ENCODE data around the gene WDCP. TPM values are rescaled to one million over a fixed set of nuclear protein-coding genes. Genes with fewer than 3 reads are reported as not detected.

Gene WDCP
- total and polyA plus RNA-seq, 7 experiments from 2014 or later, result 3.9 to 22.1 (median 9.4) TPM

DNA sequence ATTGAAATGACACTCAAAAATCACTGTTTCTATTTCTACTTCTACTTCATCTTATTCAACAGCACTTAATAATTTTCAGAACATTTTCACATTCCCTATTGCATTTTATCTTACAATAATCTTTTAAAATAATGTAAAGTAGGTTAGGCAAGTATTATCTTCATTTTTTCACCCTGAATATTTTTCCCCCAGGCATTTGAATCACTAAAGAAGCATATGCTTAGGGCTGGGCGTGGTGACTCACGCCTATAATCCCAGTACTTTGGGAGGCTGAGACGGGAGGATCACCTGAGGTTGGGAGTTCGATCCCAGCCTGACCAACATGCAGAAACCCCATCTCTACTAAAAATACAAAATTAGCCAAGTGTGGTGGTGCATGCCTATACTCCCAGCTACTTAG is 6.7 kb downstream of the WDCP start:
- H3K4me3 Mint-ChIP-seq, result no peak overlapping the region
- POLR2A ChIA-PET, result no interaction called here
- H3K9me3 ChIP-seq (ENCODE audit: control insufficient read depth in 2 of 3, low read length in 3 of 3), result no peaks in the 10 kb centered on the region
- H3K4me1 ChIP-seq (ENCODE audit: control insufficient read depth in 2 of 2, insufficient read depth in 2 of 2, low read length in 2 of 2), result no peaks in the 10 kb centered on the region
- no peak overlapping the region for H3K27ac ChIP-seq (ENCODE audit: low read depth, low read length)
- no peak overlapping the region for H3K27ac Mint-ChIP-seq
- peaks cover 0 to 2% (median 0%) of the 10 kb centered on the region in 11 donors for H3K9me3 Mint-ChIP-seq
- H3K27me3 ChIP-seq (ENCODE audit: control insufficient read depth in 2 of 2, insufficient read depth in 2 of 2, low read length in 2 of 2), result no peaks in the 10 kb centered on the region
- intact Hi-C loops (cut with micrococcal nuclease), result no loop called here
- ATAC-seq, result no peak
- H3K36me3 Mint-ChIP-seq, result peaks cover 3 to 36% (median 24%) of the 10 kb centered on the region in 5 donors
- no peaks in the 10 kb centered on the region for H3K27me3 Mint-ChIP-seq
- H3K36me3 ChIP-seq (ENCODE audit: control insufficient read depth in 2 of 3, insufficient read depth in 3 of 3, low read length in 3 of 3), result peaks cover 0 to 24% (median 0%) of the 10 kb centered on the region in 3 experiments
- H3K4me3 ChIP-seq (ENCODE audit: low read length), result no peak overlapping the region
- H3K4me1 Mint-ChIP-seq, result peaks cover 15 to 29% (median 18%) of the 10 kb centered on the region in 7 donors
- no peak for DNase-seq
- CTCF ChIA-PET, result no interaction called here

DNA sequence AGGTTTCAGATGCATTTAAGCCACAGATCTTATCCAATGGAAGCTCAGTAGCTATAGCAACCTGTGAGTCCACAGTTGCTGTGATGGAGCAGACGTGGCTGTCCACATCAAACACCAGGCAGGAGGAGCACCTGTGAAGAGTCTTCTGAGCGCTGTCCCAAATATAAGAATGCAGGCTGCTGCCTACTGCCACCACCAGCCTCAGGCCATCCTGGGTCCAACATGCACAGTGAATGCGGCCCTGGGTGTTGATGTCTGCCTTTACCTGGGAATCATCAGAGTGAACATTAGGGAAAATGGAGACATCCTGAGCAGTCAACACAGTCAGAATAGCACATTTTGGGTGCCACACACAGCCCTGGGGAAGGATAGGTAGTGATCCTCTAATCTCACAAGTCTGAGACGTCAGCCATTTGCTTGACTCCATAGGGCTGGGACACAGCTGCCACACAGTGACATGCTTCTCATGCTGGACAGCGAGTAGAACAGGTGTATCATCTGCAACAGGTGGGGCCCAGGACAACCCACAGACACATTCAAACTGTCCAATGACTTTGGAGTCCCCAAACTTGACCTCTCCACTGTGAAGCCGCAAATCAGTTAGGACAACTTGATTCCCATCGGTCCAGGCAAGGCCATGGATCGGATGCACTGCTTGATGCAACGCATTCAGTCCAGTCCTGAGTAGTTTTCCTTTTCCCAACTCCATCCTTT is 8.2 kb downstream of the WDCP start:
- H3K27me3 Mint-ChIP-seq, result no peaks in the 10 kb centered on the region
- Histone ChIP-seq H3K4me3 (ENCODE audit: low read length) (no peak overlapping the region), H3K36me3 (ENCODE audit: control insufficient read depth in 2 of 3, insufficient read depth in 3 of 3, low read length in 3 of 3) (peaks cover 0 to 24% (median 0%) of the 10 kb centered on the region in 3 experiments), H3K4me1 (ENCODE audit: control insufficient read depth in 2 of 2, insufficient read depth in 2 of 2, low read length in 2 of 2) (no peaks in the 10 kb centered on the region), H3K27ac (ENCODE audit: low read depth, low read length) (no peak overlapping the region), H3K27me3 (ENCODE audit: control insufficient read depth in 2 of 2, insufficient read depth in 2 of 2, low read length in 2 of 2) (no peaks in the 10 kb centered on the region), H3K9me3 (ENCODE audit: control insufficient read depth in 2 of 3, low read length in 3 of 3) (no peaks in the 10 kb centered on the region)
- H3K36me3 Mint-ChIP-seq, result peaks cover 3 to 36% (median 24%) of the 10 kb centered on the region in 5 donors
- no peak for DNase-seq
- H3K27ac Mint-ChIP-seq, result no peak overlapping the region
- no peak for ATAC-seq
- peaks cover 9 to 28% (median 16%) of the 10 kb centered on the region in 7 donors for H3K4me1 Mint-ChIP-seq
- POLR2A ChIA-PET, result interaction anchor here (0.7 kb wide), 1 partner anchor 14 kb away, joined by 4 read pairs; no protein-coding TSS in a partner anchor
- CTCF ChIA-PET, result no interaction called here
- intact Hi-C loops (cut with micrococcal nuclease), result no loop called here
- H3K4me3 Mint-ChIP-seq, result no peak overlapping the region
- peaks cover 0 to 2% (median 0%) of the 10 kb centered on the region in 11 donors for H3K9me3 Mint-ChIP-seq

GRCh38 chr2:24026233-24026632 is 21.0 kb downstream of the WDCP start:
- Histone ChIP-seq H3K36me3 (ENCODE audit: control insufficient read depth in 2 of 3, insufficient read depth in 3 of 3, low read length in 3 of 3) (peaks cover 0 to 64% (median 15%) of the 10 kb centered on the region in 3 experiments), H3K4me3 (ENCODE audit: low read length) (no peak overlapping the region), H3K9me3 (ENCODE audit: control insufficient read depth in 2 of 3, low read length in 3 of 3) (no peaks in the 10 kb centered on the region), H3K27me3 (ENCODE audit: control insufficient read depth in 2 of 2, insufficient read depth in 2 of 2, low read length in 2 of 2) (no peaks in the 10 kb centered on the region), H3K4me1 (ENCODE audit: control insufficient read depth in 2 of 2, insufficient read depth in 2 of 2, low read length in 2 of 2) (no peaks in the 10 kb centered on the region), H3K27ac (ENCODE audit: low read depth, low read length) (no peak overlapping the region)
- no peaks in the 10 kb centered on the region for H3K9me3 Mint-ChIP-seq
- CTCF ChIA-PET, result no interaction called here
- intact Hi-C loops (cut with micrococcal nuclease), result no loop called here
- H3K4me3 Mint-ChIP-seq, result no peak overlapping the region
- H3K27ac Mint-ChIP-seq, result no peak overlapping the region
- ATAC-seq, result no peak
- POLR2A ChIA-PET, result interaction anchor here (0.7 kb wide), 1 partner anchor 14 kb away, joined by 3 read pairs; no protein-coding TSS in a partner anchor
- no peak for DNase-seq
- no peaks in the 10 kb centered on the region for H3K27me3 Mint-ChIP-seq
- H3K36me3 Mint-ChIP-seq, result peaks cover 6 to 46% (median 28%) of the 10 kb centered on the region in 5 donors
- H3K4me1 Mint-ChIP-seq, result peaks cover 0 to 9% (median 2%) of the 10 kb centered on the region in 7 donors

DNA sequence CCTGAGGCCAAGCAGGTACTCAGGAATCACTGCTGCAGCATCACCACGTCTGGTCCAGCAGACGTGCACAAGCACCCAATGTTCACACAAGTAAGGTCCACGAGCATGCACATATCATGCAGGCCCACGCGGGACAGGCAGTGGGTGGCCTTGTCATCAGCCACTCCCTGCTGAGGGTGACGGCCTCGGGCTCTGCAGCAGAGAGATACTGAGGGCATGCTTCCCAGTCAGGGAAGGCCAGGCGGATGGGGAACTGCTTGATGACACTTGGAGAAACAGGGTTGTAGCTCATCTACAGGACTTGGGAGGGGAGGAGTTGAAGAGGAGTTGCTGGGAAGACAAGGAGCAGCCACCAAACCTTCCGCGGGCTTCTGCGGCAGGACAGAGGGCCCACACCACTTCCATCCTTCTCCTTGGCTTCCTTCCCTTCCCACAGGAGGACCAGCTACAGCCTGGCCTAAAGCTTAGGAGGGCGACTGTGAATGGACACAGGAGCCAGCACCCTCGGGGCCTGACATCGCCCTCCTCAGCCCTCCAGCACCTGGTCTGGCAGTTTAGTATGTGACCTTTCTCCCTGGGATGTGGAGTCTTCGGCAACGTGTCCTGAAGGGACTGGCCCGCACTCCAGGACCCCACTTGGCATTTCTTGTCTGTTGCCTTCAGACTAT is 22.1 kb downstream of the WDCP start:
- intact Hi-C loops (cut with micrococcal nuclease), result no loop called here
- Histone ChIP-seq H3K4me1 (ENCODE audit: control insufficient read depth in 2 of 2, insufficient read depth in 2 of 2, low read length in 2 of 2) (no peaks in the 10 kb centered on the region), H3K9me3 (ENCODE audit: control insufficient read depth in 2 of 3, low read length in 3 of 3) (no peaks in the 10 kb centered on the region), H3K27ac (ENCODE audit: low read depth, low read length) (no peak overlapping the region), H3K27me3 (ENCODE audit: control insufficient read depth in 2 of 2, insufficient read depth in 2 of 2, low read length in 2 of 2) (no peaks in the 10 kb centered on the region), H3K4me3 (ENCODE audit: low read length) (no peak overlapping the region), H3K36me3 (ENCODE audit: control insufficient read depth in 2 of 3, insufficient read depth in 3 of 3, low read length in 3 of 3) (peaks cover 0 to 53% (median 6%) of the 10 kb centered on the region in 3 experiments)
- Mint-ChIP-seq H3K36me3 (peaks cover 2 to 36% (median 21%) of the 10 kb centered on the region in 5 donors), H3K27me3 (no peaks in the 10 kb centered on the region), H3K27ac (no peak overlapping the region), H3K4me1 (peaks cover 0 to 9% (median 0%) of the 10 kb centered on the region in 7 donors), H3K4me3 (no peak overlapping the region), H3K9me3 (no peaks in the 10 kb centered on the region)
- DNase-seq, result no peak
- CTCF ChIA-PET, result no interaction called here
- POLR2A ChIA-PET, result interaction anchor here (0.7 kb wide), 1 partner anchor 12 kb away, joined by 3 read pairs; no protein-coding TSS in a partner anchor
- no peak for ATAC-seq

DNA sequence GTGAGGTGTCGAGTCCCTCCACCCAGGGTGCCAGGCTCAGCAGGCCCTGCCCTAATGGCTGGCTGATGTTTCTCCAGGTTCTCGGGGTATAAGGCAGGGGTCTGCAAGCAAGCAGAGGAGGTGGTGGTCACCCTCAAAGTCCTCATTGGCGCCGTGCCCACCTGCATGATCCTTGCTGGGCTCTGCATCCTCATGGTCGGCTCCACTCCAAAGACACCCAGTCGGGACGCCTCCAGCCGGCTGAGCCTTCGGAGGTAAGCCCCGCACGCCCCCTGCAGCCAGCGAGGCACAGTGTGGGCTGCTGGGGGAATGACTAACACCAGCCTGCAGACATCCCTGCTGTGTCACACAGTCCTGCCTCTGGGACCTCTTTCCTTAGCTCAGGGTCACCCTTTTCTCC is 23.2 kb downstream of the WDCP start:
- POLR2A ChIA-PET, result no interaction called here

DNA sequence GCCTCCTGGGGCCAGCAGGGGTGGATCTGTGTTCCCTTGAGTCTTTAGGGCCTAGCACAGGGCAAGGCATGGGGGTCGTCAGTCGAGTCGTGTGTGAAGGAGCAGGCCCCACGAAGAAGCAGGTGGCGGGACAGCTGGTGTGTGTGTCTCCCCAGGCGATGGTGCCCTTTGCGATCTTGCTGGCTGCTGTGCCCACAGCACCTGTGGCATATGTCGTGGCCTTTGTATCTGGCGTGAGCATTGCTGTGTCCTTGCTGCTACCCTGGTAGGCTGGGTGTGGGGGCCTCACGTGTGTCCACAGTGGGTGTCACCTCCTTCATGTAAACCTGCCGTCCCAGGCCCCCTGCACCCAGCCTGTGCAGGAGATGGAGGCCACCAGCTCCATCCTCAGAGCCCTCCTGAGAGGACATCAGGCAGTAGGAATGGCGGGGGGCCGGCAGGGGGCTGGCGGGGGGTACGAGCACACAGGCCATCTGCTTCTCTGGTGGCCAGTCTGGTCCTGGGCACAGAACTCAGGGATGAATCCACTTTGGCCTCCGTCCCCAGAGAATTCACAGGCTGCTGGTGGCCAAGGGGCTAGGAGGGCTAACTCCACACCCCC is 24.1 kb downstream of the WDCP start:
- Histone ChIP-seq H3K27me3 (ENCODE audit: control insufficient read depth in 2 of 2, insufficient read depth in 2 of 2, low read length in 2 of 2) (no peaks in the 10 kb centered on the region), H3K27ac (ENCODE audit: low read depth, low read length) (no peak overlapping the region), H3K4me1 (ENCODE audit: control insufficient read depth in 2 of 2, insufficient read depth in 2 of 2, low read length in 2 of 2) (no peaks in the 10 kb centered on the region), H3K4me3 (ENCODE audit: low read length) (no peak overlapping the region), H3K36me3 (ENCODE audit: control insufficient read depth in 2 of 3, insufficient read depth in 3 of 3, low read length in 3 of 3) (peaks cover 0 to 41% (median 0%) of the 10 kb centered on the region in 3 experiments), H3K9me3 (ENCODE audit: control insufficient read depth in 2 of 3, low read length in 3 of 3) (no peaks in the 10 kb centered on the region)
- Mint-ChIP-seq H3K4me3 (no peak overlapping the region), H3K27me3 (no peaks in the 10 kb centered on the region), H3K9me3 (no peaks in the 10 kb centered on the region), H3K36me3 (peaks cover 2 to 24% (median 14%) of the 10 kb centered on the region in 5 donors), H3K4me1 (peaks cover 0 to 9% (median 0%) of the 10 kb centered on the region in 7 donors), H3K27ac (no peak overlapping the region)
- CTCF ChIA-PET, result no interaction called here
- POLR2A ChIA-PET, result no interaction called here
- DNase-seq (no peak), ATAC-seq (no peak)
- intact Hi-C loops (cut with micrococcal nuclease), result no loop called here

More for the DNA sequence above, 23.2 kb downstream of the WDCP start:
- no peak for ATAC-seq
- Mint-ChIP-seq H3K4me3 (no peak overlapping the region), H3K27me3 (no peaks in the 10 kb centered on the region), H3K27ac (peak overlapping the region in 1 of 9 donors; percentile 15), H3K4me1 (peaks cover 0 to 9% (median 0%) of the 10 kb centered on the region in 7 donors), H3K9me3 (no peaks in the 10 kb centered on the region), H3K36me3 (peaks cover 2 to 29% (median 14%) of the 10 kb centered on the region in 5 donors)
- intact Hi-C loops (cut with micrococcal nuclease), result no loop called here
- Histone ChIP-seq H3K36me3 (ENCODE audit: control insufficient read depth in 2 of 3, insufficient read depth in 3 of 3, low read length in 3 of 3) (peaks cover 0 to 42% (median 0%) of the 10 kb centered on the region in 3 experiments), H3K4me3 (ENCODE audit: low read length) (no peak overlapping the region), H3K4me1 (ENCODE audit: control insufficient read depth in 2 of 2, insufficient read depth in 2 of 2, low read length in 2 of 2) (no peaks in the 10 kb centered on the region), H3K27me3 (ENCODE audit: control insufficient read depth in 2 of 2, insufficient read depth in 2 of 2, low read length in 2 of 2) (no peaks in the 10 kb centered on the region), H3K27ac (ENCODE audit: low read depth, low read length) (no peak overlapping the region), H3K9me3 (ENCODE audit: control insufficient read depth in 2 of 3, low read length in 3 of 3) (no peaks in the 10 kb centered on the region)
- no peak for DNase-seq
- CTCF ChIA-PET, result no interaction called here
